GM12878 (cell line): ENCODE results near the gene TSC22D1. TPM values are rescaled to one million over a fixed set of nuclear protein-coding genes. Genes with fewer than 3 reads are reported as not detected.
"Not testable (repeated sequence)": the region's sequence is repeated elsewhere in the genome, so short reads cannot be mapped to it uniquely, and the experiment has no call there.

ENCODE experiments used
- ATAC-seq: fragments of 200-7000 bp; cut with Tn5 transposase; 3 replicates; pipeline ENCODE4 v1.9.1; 2020; ENCODE audit warnings: mild to moderate bottlenecking, moderate library complexity
- BruUV-seq: library from RNA; stranded (reverse); fragments of 400-500 nt; replicated peaks from 2 replicates; lab custom pipeline; 2021; lab: Mats Ljungman, UMichigan
- CTCF ChIA-PET: fragments of 300-600 bp; sonication (Branson Sonifier 250); formaldehyde crosslinking; extraction: SDS; loops from one replicate; lab custom pipeline; 2021; ENCODE audit warnings: inconsistent platforms; lab: Yijun Ruan, JAX
- POLR2A ChIA-PET: fragments of 350-600 bp; formaldehyde crosslinking; extraction: SDS; loops from one replicate; lab custom pipeline; 2021; ENCODE audit warnings: inconsistent platforms; lab: Charles Lee
- RAD21 ChIA-PET: fragments of 300-600 bp; sonication (Branson Sonifier 250); formaldehyde crosslinking; loops from one replicate; lab custom pipeline; 2023; ENCODE audit warnings: antibody characterized with exemption; ENCODE audit not compliant: unreplicated experiment; lab: Charles Lee
- SMC1A ChIA-PET: fragments of 300-600 bp; sonication (Branson Sonifier 250); formaldehyde crosslinking; loops from one replicate; lab custom pipeline; 2023; ENCODE audit not compliant: unreplicated experiment, uncharacterized antibody; lab: Charles Lee
- DNase-seq: peaks from one replicate; pipeline ENCODE4 v3.0.0-alpha.2; 2011; ENCODE audit warnings: low read depth, low spot score
- FAIRE-seq: peaks from 3 replicates; lab custom pipeline; 2011; peaks lifted over from hg19 to GRCh38; lab: Jason Lieb, UNC
- H2AFZ ChIP-seq: 2 replicates; pipeline ENCODE4 v1.6.0; 2011; ENCODE audit warnings: low read depth, low read length, control low read depth; ENCODE audit not compliant: control insufficient read depth
- H3K27ac ChIP-seq: 2 replicates; pipeline ENCODE4 v1.5.1; 2011; ENCODE audit warnings: control low read depth; ENCODE audit not compliant: control insufficient read depth, insufficient read depth
- H3K27me3 ChIP-seq, 2 experiments: replicated peaks in 1 of 2; 2 replicates each; pipeline versions ENCODE4 v1.6.0 to v1.6.1; 2011; ENCODE audit warnings: low read length in 1 of 2; ENCODE audit not compliant: control insufficient read depth in 2 of 2, insufficient read depth in 2 of 2
- H3K36me3 ChIP-seq, 2 experiments: 2 replicates each; pipeline ENCODE4 v1.5.1; 2011; ENCODE audit warnings: low read length in 1 of 2; ENCODE audit not compliant: control insufficient read depth in 2 of 2, insufficient read depth in 2 of 2
- H3K4me1 ChIP-seq: 2 replicates; pipeline ENCODE4 v1.6.1; 2011; ENCODE audit warnings: mild to moderate bottlenecking, low read length, moderate library complexity, mixed read lengths; ENCODE audit not compliant: control insufficient read depth, insufficient read depth
- H3K4me2 ChIP-seq: 2 replicates; pipeline ENCODE4 v1.6.0; 2011; ENCODE audit warnings: control low read depth; ENCODE audit not compliant: control insufficient read depth, insufficient read depth
- H3K4me3 ChIP-seq: fragments of 200-600 bp; sonication (generic); 2 replicates; pipeline ENCODE4 v1.5.1; 2016
- H3K79me2 ChIP-seq: 2 replicates; pipeline ENCODE4 v1.6.0; 2011; ENCODE audit warnings: low read length; ENCODE audit not compliant: control insufficient read depth, insufficient read depth
- H3K9ac ChIP-seq: 2 replicates; pipeline ENCODE4 v1.8.0; 2011; ENCODE audit warnings: low read length, control low read depth, mixed read lengths; ENCODE audit not compliant: control insufficient read depth, insufficient read depth
- H3K9me3 ChIP-seq: replicated peaks from 3 replicates; pipeline ENCODE4 v1.5.1; 2011; ENCODE audit warnings: mild to moderate bottlenecking, low read length; ENCODE audit not compliant: control insufficient read depth, insufficient read depth
- H4K20me1 ChIP-seq: 2 replicates; pipeline ENCODE4 v1.6.0; 2011; ENCODE audit not compliant: control insufficient read depth, insufficient read depth
- BCL11A ChIP-seq: IDR thresholded peaks from 2 replicates; pipeline ENCODE4 v1.6.1; 2011; ENCODE audit warnings: low read depth, low read length
- CREB1 ChIP-seq: IDR thresholded peaks from 2 replicates; pipeline ENCODE4 v1.6.1; 2012; ENCODE audit warnings: low read depth, mild to moderate bottlenecking, inconsistent platforms
- NFYB ChIP-seq: IDR thresholded peaks from 2 replicates; pipeline ENCODE4 v1.6.1; 2011; ENCODE audit warnings: low read depth, mild to moderate bottlenecking, low read length, improper control_type of control experiment, moderate library complexity; ENCODE audit not compliant: insufficient read depth
- PKNOX1 ChIP-seq: fragments of 450-650 bp; IDR thresholded peaks from 2 replicates; pipeline ENCODE4 v1.6.1; 2016; ENCODE audit warnings: mild to moderate bottlenecking
- TCF7 ChIP-seq: IDR thresholded peaks from 2 replicates; pipeline ENCODE4 v1.6.1; 2014; ENCODE audit warnings: antibody characterized with exemption, borderline replicate concordance
- WGBS: methylation state at CpG from one replicate; pipeline ENCODE4 v1.1.6; 2016; ENCODE audit warnings: low lambda C conversion rate; ENCODE audit not compliant: insufficient replicate concordance, insufficient coverage; ENCODE audit errors: missing lambda C conversion rate; 5-methylcytosine and 5-hydroxymethylcytosine counted together
- in situ Hi-C: fragments of 300-500 bp; cut with MboI; formaldehyde crosslinking; loops from 9 replicates; pipeline ENCODE4 v1.14.3; 2018; ENCODE audit warnings: mixed read lengths
- intact Hi-C: fragments of 100-400 bp; cut with micrococcal nuclease; formaldehyde crosslinking; loops from one replicate; pipeline ENCODE4 v1.14.2; 2022; ENCODE audit not compliant: unreplicated experiment
- polyA plus RNA-seq, 11 experiments: library from polyadenylated mRNA; depleted of rRNA in 4 of 11; unstranded in 6 of 11; stranded (reverse) in 5 of 11; fragments of >200 nt; fragmentation: Nextera tagmentation in 4 of 11; fragmentation: Illumina TruSeq in 1 of 11; extraction: Ambion mirVana in 4 of 11; extraction: Trizol in 1 of 11; gene quantifications; 1 replicate in 1 of 11; 2 replicates in 10 of 11; pipeline versions ENCODE4 v1.2.1 to v1.2.3, GENCODE V29; 2011 to 2016; ENCODE audit warnings: inconsistent platforms in 2 of 11, missing spikeins in 2 of 11, low read depth in 1 of 11
- total RNA-seq, 4 experiments: library from RNA; depleted of rRNA in 3 of 4; stranded (reverse); fragments of >200 nt in 3 of 4; fragmentation: Illumina TruSeq in 1 of 4; extraction: Trizol in 1 of 4; gene quantifications; 2 replicates each; pipeline versions ENCODE4 v1.2.1 to v1.2.3, GENCODE V29; 2013 to 2021

The TSC22D1 gene
- total and polyA plus RNA-seq, 10 of the 15 experiments (the other 5 are each of a cell fraction or from before 2014, with no cell fraction given) = 0.37 to 15.7 (median 7.5) TPM

GRCh38 chr13:44458313-44458975 lies 117.7 kb downstream of the TSC22D1 start:
- Histone ChIP-seq H3K4me3 (no peak overlapping the region), H2AFZ (no peak overlapping the region), H3K36me3 (no peaks in the 10 kb centered on the region), H3K27ac (no peak overlapping the region), H4K20me1 (no peaks in the 10 kb centered on the region), H3K9me3 (no peaks in the 10 kb centered on the region; the same call in 2 of the 3 replicates), H3K27me3 (no peaks in the 10 kb centered on the region), H3K9ac (no peak overlapping the region), H3K79me2 (no peaks in the 10 kb centered on the region), H3K4me2 (no peak overlapping the region), H3K4me1 (no peaks in the 10 kb centered on the region)
- TF ChIP-seq BCL11A = no peak
- no peak for TF ChIP-seq TCF7
- no peak for TF ChIP-seq CREB1
- no peak for TF ChIP-seq PKNOX1
- intact Hi-C loops (no loop called here), in situ Hi-C loops (no loop called here)
- WGBS = 65% methylated on average over 17 of the region's 17 CpGs
- ChIA-PET POLR2A (no interaction called here), SMC1A (no interaction called here), RAD21 (no interaction called here), CTCF (no interaction called here)
- no peak for FAIRE-seq
- no peak for DNase-seq
- BruUV-seq = no TSS peak
- ATAC-seq = no peak

DNA sequence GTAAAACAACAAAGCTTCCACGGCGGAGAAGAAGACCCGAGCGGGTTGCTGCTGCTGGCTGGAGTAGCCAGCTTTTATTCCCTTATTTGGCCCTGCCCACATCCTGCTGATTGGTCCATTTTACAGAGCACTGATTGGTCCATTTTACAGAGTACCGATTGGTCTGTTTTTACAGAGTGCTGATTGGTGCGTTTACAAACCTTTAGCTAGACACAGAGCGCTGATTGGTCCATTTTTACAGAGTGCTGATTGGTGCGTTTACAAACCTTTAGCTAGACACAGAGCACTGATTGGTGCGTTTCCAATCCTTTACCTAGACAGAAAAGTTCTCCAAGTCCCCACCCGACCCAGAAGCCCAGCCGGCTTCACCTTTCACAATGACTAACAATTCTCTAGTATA lies 119.9 kb downstream of the TSC22D1 start:
- TF ChIP-seq NFYB = peak; percentile 59
- TF ChIP-seq, all 136 proteins: peak for 1; not testable (repeated sequence) for 135
- H3K9me3 ChIP-seq, ATAC-seq, H3K27ac ChIP-seq, H3K79me2 ChIP-seq, H3K4me2 ChIP-seq, H4K20me1 ChIP-seq, H3K9ac ChIP-seq, BruUV-seq, FAIRE-seq, H3K27me3 ChIP-seq, H2AFZ ChIP-seq, DNase-seq, H3K36me3 ChIP-seq, H3K4me1 ChIP-seq, POLR2A ChIA-PET, intact Hi-C loops, in situ Hi-C loops, H3K4me3 ChIP-seq, RAD21 ChIA-PET, SMC1A ChIA-PET: not testable (repeated sequence)
- CTCF ChIA-PET = interaction anchor here (0.6 to 1.8 kb wide), 3 partner anchors 15 to 187 kb away, joined by 3 to 6 read pairs (median 3); no protein-coding TSS in a partner anchor
- WGBS = 78% methylated on average over 11 of the region's 11 CpGs
